ENCODE data around the gene PBX4.

Gene PBX4

DNA sequence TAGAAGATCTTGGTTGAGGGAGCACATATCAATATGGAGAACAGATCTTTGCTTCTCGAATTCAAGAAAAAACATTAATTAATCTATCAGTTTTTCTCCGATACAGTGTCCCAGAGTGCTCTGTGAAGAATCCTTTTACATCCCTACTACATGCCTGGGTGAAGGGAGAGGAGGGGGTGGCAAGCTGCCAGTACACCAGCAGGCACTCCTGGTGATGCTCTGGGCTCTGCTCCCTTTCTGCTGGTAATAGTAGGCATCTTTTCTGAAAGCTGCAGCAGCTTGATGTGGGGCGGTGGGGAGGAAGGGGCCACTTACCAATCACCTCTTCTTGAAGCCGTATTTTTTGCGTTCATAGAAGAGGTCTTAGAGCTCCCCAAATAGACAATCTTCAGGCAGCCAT lies 30.7 kb downstream of the PBX4 start:
- peak in 1 of 2 experiments; percentile 10 for DNase-seq

DNA sequence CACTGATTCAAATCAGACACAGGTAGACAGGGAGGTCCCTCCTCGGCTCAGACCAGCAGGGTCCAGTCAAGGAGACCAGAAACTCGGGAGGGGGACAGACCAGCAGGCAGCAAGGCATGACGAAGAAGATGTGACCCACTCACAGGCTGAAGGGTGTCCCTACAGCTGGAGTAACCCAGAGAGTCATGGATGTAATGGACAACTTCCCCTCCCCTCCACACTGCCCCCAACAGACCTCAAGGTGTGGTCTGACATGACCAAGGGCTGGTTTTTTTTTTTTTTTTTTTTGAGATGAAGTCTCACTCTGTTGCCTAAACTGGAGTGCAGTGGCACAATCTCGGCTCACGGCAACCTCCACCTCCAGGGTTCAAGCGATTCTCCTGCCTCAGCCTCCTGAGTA lies 34.1 kb downstream of the PBX4 start:
- DNase-seq: no peak

DNA sequence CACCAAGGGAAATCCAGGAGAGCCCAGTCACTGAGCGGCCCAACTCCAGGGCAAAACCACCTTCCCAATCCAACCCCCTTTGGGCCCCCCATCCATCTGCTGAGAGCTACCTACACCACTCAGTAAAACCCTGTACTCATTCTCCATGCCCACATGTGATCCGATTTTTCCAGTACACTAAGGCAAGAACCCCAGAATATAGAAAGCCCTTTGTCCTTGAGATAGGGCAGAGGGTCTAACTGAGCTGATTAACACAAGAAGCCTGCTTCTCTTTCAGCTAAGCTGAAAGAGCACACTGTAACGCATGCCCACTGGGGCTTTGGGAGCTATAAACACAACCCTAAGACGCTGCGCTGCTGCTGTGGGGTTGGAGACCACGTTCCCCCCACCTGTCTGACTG lies 36.0 kb downstream of the PBX4 start:
- no peak for DNase-seq

DNA sequence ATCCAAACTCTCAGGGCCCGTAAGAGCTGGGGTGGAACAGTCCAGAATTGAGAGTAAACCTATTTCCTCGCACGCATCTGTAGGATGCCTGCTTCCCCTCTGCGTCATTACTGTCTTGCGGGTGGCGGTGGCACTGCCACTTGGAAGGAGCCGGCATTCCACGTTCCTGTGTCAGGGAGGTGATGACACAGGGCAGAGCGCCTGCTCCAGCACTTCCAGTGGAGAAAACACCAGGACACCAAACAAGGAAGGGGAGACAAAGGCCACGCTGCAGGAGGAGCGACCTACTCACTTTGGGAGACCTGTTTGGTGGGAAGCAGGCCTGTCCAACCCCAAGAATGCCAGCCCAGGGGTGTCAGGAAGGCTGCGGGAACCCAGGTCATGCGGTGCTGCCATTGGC lies 37.1 kb downstream of the PBX4 start:
- DNase-seq: no peak

DNA sequence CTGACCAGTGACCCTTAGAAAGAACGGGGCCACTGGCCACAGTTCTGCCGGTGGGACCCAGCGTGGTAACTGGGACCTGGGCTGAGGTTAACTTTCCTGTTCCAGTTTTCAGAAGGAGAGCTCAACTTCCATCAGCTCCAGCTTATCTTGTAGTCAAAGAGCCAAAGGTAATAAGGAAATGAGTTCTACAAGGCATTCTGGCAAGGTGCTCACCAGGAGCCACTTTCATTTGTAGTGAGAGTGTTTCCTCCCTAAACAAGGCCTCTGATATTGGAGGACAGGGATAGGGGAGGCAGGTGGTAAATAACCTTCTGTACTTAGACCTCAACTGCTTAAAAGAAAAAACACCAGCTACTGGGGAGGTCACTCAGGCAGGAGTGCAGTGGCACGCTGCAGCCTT lies 38.1 kb downstream of the PBX4 start:
- DNase-seq: no peak

DNA sequence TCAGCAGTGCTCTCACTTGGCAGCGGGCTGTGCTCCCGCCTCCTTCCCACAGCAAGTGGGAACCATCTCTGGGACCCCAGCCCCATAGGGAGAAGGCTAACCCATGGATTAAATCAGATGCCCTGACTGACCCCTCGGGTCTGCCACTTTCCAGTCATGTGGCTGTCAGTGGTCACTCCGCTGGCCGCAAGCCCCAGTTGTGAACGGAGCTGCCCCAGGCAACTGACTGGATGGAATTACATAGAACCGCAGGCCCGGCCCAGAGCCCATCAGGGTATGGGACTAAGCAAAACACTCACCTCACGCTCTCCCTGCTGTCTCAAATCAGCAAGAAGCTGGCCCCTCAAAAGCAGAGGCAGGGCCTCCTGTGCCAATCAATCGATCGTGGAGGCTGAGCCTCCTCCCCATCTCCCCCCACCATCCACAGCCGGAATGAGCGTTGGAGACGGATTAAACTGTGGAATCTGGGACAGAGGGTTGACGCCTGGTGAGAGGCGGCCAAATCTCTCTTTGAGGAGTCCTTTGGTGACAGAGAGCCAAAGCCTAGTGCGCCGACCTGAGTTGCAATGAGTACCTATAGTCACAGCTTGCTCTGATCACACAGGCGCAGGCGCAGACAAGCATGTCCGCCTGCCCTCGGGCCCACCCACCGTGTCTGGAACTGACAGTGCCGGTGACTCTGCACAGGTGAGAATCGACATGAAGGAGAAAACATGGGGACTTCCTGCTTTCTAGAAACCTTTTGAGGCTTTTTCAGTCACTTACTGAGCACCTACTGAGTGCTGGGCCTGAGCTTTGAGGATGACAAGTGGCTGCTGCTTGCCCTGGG lies 38.7 kb downstream of the PBX4 start:
- no peak for DNase-seq

DNA sequence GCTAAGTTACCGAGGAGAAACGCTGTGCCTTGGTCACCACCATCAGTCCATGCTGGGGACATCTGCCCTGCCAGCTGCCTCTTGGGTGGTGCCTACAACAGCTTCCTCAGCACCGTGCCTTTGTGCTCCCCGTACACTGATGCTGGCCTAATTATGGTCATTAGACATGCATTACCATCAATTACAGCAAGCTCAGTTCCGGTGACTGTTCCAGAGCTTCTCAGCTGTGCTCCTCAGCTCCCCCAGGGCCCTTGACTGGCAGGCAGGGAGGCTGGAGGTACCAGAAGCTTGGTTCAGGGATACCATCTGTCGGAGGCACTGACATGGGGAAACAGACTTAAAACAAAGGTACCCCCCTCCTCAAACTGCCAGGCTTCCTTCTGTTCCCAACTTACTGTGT lies 40.2 kb downstream of the PBX4 start:
- DNase-seq: peak; percentile 92 to 97

DNA sequence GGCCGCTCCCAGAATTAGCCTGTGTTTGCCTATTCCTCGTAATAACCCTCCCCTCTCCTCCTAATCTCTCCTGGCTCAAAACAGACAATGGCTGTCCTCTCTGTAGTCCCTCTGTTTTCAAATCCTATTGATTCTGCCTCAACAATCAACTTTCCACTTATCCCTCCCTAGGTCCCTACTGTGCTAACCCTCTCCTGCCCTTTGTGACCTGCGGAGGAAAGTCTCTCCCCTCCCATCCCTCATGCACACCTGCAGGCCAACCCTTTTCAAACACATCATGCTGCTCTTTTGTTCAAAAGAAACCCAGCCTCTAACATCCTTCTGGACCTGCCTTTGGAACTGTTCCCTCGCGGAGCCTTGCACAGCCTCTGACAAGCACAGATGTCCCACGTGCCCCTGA lies 43.1 kb downstream of the PBX4 start:
- peak; percentile 72 to 84 for DNase-seq

DNA sequence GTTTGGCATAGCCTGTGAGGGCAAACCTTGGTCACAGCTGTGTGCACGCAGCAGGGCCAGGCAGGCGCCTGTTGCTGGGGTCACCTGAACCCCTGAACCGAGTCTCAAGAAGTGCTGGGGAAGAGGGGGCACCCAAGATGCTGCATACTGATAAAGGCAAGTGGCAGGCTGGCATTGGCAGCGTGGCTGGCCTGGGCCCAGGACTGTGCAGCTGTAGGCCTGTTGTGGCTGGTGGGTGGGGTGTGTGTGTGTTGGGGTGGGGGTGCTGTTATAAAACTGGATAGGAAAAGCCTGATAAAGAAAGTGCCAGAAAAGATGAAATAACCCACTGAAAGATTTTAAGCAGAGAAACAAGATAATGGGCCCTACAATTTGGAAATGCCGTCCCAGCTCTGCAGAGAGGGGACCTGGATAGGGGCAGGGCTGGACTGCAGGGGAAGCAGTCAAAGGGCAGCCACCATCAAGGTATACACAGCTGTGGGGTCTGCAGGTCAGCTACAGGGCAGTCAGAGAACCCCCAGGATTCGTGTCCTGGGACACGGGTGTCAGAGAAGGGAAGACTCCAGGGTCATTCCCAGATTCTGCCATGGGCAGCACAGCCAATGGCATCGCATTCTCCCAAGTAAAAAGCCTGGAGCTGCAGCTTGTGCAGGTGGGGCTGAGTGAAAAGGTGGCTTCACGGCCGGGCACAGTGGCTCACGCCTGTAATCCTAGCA lies 47.3 kb downstream of the PBX4 start:
- no peak for DNase-seq

DNA sequence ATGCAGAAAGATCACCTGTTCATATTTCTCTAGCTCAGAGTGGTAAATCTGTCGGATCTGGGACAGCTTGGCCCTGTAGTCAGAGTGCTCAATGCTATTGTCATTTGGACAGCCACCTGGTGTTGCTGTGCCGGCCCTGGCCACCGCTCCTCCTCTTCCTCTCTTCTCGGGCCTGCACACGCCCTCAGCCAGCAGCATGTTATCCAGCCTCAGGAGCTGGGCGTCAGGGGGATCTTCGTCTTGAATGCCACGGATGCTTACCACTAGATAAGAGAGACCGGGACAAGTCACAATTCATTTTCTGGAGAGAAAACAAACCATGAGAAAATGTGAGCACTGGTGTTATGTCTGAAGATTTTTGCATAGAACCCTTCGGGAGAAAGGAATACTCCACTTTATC lies 47.9 kb downstream of the PBX4 start:
- DNase-seq: no peak

DNA sequence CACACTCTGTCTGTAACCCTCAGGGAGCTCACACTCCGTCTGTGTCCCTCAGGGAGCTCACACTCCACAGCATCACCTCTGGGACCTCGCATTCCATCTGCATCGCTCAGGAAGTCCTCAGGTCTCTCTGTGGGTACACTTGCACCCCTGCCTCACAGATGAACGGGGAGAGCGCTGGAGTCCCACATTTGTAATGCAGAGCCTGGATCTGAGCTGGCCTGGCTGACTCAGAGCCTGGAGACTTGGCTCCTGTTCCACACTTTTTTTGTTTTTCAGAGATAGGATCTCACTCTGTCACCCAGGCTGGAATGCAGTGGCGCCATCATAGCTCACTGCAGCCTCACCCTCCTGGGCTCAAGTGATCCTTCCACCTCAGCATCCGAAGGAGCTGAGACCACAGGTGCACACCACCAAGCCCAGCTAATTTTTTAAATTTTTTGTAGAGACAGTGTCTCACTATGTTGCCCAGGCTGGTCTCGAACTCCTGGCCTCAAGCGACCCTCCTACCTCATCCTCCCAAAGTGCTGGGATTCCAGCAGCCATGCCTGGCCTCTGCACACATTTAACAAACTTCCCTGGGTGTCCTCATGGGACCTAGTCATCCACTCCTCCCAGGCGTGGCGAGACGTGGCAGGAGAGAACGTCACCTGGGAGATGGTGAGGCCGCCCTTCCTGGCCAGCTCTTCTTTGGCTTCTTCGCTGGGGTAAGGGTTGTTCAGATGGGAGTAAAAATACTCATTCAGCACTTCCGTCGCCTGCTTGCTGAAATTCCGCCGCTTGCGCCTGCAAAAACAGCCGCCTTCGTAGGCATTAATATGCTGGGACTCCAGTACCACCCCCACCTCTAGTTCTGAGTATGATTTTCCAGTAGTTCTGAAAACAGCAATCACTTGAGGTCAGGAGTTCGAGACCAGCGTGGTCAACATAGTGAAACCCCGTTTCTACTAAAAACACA lies 49.4 kb downstream of the PBX4 start:
- no peak for DNase-seq

DNA sequence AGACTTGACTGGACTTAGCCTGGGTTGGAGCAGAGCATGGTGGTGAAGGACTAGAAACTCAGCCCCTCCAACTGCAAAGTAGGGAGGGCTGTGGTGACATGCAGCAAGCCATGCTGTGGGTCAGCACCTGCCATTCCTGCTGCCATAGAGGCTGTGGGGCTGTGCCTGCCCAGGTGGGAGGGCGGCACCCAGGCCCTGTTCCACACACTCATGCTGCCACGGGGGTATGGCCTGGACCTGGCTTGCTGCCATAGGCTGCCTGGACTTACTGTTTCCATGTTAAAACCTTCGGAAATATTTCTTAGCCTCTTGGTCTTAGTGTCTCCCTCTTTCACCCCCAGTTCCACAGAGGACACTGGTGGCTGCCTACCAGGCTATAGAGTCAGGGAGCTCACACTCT lies 51.1 kb downstream of the PBX4 start:
- DNase-seq: no peak

DNA sequence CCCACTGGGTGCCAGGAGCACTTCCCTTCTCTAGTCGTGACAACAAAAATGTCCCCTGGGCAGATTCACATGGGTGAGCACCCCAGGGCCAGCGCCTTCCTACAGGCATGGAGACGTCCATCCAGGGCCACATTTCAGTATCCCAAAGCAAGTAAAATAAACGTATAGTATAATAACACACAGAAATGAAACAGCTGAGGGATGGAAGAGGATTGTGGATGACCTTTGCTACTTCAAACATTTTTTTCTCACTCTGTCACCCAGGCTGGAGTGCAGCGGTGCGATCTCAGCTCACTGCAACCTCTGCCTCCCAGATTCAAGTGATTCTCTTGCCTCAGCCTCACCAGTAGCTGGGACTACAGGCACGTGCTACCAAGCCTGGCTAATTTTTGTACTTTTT lies 52.2 kb downstream of the PBX4 start:
- no peak for DNase-seq

DNA sequence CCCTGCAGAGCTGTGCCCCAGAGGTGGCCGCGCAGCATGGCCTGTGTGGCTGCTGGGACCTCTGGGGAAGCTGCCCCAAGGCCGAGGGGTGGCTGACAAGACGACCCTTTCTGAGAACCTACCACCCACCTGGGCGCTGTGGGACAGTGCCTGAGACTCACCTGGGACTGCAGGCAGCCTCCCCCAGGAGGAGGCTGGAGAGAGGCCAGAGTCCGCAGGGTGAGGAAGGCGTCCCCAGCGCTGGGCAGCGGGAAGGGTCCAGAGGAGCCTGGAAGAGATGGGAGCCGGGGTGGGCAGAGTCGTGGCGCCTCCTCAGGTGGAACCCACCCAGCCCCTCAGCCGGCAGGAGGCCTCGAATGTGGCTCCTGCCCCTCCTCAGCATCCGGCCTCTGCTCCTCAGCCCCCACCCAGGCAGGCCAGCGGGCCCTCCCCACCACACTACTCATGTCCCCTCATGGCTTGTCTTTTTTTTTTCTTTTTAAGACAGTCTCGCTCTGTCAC lies 55.1 kb downstream of the PBX4 start:
- DNase-seq: no peak

DNA sequence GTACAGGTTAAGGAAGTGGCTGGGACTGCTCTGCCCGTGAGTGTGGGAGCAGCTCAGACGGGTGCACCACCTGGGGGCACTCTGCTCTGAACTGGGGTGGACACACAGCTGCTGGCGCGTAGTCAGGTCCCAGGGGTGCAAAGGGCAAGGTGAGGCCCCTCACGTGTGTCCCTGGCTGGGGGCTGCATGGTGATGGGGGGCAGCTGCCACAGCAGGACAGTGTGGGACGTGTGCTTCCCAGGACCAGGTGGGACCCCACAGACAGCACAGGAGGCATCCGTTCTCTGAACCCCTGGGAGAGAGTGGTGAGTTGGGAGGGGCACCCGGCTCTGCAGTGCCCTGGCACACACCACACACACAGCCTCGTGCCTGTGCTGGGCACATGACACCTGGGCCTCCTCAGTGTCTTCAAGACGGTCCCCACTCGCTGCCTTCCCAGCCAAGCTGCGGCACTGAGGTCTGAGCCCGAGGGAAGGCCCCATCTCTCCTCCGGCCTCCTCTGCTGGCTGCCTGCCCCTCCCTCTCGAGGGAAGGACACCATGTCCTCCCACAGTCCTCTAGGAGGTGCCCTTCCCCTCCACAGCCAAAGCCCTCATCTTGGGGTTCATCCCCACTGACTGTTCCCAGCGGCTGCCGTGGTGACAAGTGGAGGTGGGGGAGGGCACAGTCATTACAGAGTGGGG lies 55.7 kb downstream of the PBX4 start:
- DNase-seq: no peak

DNA sequence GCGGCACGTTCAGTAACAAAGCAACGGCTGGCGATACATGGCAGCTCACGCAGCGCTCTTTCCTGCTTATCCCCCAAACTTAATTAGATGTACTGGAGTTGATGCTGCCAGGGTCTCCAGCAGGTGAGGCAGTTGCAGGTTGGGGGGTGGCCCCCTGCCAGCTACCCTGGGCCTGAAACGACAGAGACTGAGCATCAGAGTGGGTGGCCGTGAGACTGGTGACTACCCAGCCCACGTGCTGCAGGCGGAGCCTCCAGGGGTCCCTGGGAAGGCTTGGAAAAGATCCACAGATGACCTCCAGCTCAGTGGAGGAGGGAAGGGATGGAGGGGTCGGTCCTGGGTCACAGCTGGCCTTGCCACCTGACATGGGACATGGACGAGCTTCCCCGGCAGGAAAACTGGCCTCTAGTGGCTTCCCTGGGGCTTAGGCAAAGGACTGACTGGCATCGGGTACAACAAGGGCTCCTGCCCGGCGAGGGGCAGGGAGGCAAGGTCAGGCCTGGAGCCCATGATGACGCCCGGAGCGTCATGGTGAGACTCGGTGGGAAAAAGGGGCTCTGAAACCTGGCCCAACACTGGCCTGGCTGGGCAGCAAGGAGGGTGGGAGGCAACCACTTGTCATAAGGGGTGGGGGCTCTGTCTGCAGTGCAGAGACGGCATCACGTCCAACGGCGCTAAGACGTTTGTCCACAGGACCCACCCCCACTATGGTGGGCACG lies 56.4 kb downstream of the PBX4 start:
- no peak for DNase-seq

DNA sequence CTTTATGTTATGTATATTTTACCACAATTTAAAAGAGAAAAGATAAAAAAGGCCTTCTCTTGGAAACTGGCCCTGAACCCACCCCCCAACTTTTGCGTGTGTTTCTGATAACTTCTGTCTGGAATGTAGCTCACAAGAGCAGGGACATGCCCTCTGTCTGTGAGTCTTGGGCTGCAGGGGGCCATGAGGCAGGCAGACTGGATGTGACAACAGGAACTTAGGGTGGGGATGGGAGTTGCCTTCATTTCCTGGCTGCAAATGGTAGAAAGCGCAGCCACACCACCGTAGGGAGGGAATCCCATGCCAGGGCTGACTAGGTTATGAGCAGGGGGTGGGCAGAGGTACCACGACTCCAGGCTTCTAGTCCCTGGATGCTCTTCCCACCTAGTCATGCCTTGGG lies 58.6 kb downstream of the PBX4 start:
- no peak for DNase-seq

DNA sequence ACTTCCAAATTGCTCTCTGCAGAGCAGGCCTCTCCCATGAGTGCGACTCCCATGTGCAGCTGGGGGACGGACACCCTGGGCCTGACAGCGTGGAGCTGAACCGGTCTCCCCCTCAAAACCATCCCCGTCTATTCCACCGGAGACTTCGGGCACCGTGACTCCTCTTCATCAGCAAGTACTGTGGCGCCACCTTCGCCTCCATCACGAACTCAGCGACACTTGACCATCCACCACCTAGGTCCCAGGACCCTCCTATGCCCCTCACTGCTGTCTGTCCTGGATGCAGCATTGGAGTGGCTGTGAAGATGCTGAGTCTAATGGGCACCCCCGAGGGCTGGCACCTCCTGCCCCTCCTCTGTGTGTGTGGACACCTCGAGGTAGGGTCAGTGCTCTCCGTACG lies 59.9 kb downstream of the PBX4 start:
- DNase-seq: no peak

DNA sequence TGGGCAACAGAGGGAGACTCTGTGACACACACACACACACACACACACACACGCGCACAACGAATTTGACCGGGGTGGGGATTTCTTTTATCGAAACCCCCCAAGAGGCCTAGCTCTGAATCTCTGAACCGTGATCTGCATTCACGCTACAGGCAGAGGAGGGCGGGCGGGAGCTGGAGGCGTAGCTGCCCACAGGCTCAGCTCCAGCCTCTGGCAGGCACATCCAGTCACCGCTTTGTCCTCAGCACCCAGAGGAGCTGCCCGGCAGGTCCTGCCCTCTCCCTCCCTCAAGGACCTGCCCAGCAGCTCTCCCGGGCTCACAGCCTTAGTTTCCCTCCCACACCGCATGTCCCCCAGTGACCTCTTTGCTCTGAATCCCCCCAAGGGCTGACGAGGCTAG lies 60.4 kb downstream of the PBX4 start:
- no peak for DNase-seq

DNA sequence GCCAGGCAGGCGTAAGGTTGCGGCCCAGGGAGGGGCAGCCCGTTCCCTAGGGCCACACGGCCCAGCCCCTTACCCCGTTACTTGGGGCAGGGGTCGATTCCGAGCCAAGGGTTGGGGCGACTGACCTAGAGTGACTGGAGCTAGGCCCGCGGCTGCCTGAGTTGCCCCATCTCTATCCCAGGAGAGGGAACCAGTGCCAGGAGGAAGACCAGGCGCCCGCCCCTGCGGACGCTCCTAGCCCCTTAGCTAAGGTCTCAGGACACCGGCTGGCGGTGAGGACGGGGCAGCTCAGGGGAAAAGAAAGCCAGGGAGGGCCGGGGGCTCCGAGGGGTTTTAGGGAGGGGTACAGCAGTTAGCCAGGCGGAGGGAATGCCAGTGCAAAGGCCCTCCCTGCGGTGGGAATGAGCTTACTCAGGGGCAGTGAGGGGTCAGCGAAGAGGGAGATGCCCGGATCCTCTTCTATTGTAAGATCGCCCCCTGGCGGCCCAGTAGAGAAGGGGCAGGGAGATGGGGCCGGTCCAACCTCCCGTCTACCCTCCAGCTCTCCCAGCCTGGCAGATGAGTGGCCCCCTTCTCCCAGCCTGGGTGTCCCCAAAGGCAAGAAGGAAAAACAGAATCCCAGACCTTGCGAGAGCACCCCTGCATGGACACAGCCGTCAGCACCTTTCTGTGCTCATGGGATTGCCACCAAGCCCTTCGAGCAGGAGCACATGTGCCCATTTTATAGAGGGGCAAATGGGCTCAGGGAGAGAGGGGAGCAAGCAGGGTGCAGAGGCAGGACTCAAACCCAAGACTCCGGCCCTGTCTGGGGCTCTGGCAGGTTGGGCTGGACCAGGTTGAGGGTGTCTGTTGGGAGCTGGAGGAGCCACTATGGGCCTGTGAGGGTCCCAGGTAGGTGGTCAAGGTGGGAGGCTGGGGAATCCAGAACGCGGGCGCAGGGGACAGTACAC lies 64.1 kb downstream of the PBX4 start:
- no peak for DNase-seq

DNA sequence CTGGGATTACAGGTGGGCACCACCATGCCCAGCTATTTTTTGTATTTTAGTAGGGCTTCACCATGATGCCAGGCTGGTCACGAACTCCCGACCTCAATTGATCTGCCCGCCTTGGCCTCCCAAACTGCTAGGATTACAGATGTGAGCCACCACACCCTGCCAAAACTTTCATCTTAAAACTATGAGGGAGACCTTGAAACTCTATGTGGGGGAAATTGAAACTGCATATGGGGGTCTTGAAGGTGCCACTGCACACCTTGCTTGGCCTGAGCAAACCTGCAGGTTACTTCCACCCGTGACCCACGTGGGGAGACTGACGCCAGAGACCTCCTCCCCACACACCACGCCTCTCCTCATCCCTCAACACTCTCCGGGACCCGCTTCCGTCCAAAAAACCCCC lies 64.8 kb downstream of the PBX4 start:
- no peak for DNase-seq

All from NCI-H2081 (cell line).